ENCODE data around the gene VPS37B.
A peak's percentile ranks its signal among the peaks of the same experiment; 100 is the strongest.

VPS37B gene

DNA sequence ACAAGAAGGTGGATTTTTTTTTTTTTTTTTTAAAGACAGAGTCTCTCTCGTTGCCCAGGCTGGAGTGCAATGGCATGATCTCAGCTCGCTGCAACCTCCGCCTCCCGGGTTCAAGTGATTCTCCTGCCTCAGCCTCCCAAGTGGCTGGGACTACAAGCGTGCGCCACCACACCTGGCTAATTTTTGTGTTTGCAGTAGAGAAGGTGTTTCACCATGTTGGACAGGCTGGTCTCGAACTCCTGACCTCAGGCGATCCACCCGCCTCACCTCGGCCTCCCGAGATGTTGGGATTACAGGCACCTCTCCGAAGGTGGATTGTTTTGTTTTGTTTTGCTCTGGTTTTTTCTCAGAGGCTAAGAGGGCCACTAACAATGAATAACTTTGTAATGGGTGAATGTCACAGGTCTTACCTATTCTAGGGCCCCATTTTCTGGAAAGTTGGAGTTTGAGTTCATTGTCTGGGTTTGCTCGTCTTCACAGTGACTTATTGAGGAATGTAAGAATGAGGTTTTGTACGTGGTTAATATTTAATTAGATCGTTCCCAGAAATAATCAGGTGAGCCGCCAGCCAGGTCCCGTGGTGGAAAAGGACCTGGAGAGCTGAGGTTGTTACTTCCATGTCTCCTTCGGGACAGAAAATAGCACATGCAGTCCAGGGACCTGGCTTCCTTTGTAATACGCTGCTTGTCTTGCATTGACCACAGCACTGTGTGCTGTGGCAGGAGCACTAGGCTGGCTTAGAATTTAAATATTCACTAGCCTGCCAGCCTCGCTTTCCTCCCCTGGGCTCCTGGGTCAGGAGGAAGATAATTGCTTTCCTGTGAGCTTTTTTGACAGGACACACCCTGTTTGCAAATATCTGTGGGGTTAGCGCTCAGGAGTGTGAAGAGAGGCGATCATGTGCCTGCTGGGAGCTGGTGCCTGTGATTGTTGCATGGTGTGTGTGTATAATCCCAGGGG, 58.3 kb downstream of the VPS37B start (continued):
- no peak for TF ChIP-seq ZNF133 (tag by site-specific recombination; IDR thresholded peaks at IDR 0.05)
- TF ChIP-seq OSR2 (tag by site-specific recombination; IDR thresholded peaks at IDR 0.05) = peak; percentile 68
- peak; percentile 71 for TF ChIP-seq KLF1 (tag by site-specific recombination; IDR thresholded peaks at IDR 0.05)
- TF ChIP-seq, protein P1, sequence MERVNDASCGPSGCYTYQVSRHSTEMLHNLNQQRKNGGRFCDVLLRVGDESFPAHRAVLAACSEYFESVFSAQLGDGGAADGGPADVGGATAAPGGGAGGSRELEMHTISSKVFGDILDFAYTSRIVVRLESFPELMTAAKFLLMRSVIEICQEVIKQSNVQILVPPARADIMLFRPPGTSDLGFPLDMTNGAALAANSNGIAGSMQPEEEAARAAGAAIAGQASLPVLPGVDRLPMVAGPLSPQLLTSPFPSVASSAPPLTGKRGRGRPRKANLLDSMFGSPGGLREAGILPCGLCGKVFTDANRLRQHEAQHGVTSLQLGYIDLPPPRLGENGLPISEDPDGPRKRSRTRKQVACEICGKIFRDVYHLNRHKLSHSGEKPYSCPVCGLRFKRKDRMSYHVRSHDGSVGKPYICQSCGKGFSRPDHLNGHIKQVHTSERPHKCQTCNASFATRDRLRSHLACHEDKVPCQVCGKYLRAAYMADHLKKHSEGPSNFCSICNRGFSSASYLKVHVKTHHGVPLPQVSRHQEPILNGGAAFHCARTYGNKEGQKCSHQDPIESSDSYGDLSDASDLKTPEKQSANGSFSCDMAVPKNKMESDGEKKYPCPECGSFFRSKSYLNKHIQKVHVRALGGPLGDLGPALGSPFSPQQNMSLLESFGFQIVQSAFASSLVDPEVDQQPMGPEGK (tag by site-specific recombination; IDR thresholded peaks at IDR 0.05) = 0 out of 2 replicates have a peak, but pooled peaks have one; percentile 12
- TF ChIP-seq, protein P2, sequence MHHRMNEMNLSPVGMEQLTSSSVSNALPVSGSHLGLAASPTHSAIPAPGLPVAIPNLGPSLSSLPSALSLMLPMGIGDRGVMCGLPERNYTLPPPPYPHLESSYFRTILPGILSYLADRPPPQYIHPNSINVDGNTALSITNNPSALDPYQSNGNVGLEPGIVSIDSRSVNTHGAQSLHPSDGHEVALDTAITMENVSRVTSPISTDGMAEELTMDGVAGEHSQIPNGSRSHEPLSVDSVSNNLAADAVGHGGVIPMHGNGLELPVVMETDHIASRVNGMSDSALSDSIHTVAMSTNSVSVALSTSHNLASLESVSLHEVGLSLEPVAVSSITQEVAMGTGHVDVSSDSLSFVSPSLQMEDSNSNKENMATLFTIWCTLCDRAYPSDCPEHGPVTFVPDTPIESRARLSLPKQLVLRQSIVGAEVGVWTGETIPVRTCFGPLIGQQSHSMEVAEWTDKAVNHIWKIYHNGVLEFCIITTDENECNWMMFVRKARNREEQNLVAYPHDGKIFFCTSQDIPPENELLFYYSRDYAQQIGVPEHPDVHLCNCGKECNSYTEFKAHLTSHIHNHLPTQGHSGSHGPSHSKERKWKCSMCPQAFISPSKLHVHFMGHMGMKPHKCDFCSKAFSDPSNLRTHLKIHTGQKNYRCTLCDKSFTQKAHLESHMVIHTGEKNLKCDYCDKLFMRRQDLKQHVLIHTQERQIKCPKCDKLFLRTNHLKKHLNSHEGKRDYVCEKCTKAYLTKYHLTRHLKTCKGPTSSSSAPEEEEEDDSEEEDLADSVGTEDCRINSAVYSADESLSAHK (tag by site-specific recombination; IDR thresholded peaks at IDR 0.05) = no peak
- no peak for TF ChIP-seq ZNF223 (tag by site-specific recombination; IDR thresholded peaks at IDR 0.05)
- TF ChIP-seq ZNF660 (tag by site-specific recombination; IDR thresholded peaks at IDR 0.05) = no peak
- TF ChIP-seq, protein P3, sequence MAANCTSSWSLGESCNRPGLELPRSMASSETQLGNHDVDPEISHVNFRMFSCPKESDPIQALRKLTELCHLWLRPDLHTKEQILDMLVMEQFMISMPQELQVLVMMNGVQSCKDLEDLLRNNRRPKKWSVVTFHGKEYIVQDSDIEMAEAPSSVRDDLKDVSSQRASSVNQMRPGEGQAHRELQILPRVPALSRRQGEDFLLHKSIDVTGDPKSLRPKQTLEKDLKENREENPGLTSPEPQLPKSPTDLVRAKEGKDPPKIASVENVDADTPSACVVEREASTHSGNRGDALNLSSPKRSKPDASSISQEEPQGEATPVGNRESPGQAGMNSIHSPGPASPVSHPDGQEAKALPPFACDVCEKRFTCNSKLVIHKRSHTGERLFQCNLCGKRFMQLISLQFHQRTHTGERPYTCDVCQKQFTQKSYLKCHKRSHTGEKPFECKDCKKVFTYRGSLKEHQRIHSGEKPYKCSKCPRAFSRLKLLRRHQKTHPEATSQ (tag by site-specific recombination; IDR thresholded peaks at IDR 0.05) = no peak
- no peak for TF ChIP-seq ZNF433 (tag by site-specific recombination; IDR thresholded peaks at IDR 0.05; ENCODE audit: low read depth)
- peak; percentile 57 for TF ChIP-seq ZIC2 (tag by site-specific recombination; IDR thresholded peaks at IDR 0.05)

DNA sequence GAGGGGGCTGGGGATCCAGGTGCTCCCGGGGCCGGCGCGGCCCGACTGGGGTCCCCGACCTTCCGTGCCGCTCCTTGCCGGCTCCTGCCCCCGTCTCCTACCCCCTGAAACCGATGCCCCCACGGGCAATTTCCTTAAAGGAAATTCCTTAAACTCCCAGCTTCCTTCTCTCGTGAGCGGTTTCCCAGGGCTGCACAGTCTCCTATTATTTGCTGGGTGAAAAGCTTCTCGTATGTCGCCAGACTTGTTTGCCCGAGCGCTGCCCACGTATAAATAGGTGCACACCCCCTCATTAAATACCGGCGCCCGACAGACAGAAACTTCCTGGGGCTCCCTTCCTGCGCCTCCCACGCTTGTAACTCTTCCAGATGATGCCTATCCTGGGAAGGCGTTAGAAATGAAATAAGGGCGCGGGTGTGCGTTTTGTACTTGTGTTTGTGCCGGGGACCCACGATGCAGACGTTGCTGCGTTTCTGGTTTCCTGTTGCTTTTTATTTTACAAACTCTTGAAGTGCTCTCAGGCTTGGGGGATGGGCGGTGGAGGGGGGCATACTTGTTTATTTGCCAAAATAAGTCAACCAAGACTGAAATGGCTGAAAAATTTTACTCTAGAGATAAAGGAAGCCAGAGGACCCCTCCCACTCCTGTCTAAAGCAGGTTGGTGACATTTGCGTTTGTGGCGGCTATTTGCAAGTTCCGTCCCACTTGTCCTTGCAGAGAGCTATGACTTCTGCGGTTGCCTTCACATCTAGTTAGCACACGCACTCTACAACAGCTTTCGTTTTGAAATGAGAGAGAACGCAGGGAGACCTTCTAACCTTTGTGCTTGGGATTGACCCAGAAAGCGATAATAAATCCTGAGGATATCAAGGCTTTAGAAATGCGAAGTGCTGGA, 59.6 kb downstream of the VPS37B start:
- POLR2A ChIA-PET = interaction anchor here (0.5 to 1.5 kb wide), 4 partner anchors 10 to 27 kb away, joined by 3 to 4 read pairs (median 4); no protein-coding TSS in a partner anchor
- Histone ChIP-seq H3K27ac (ENCODE audit: extremely low read depth, low read depth, low read length) (no peak overlapping the region; the same call in 1 of the 2 replicates), H3K4me3 (ENCODE audit: low read depth, low read length) (peak overlapping the region; percentile 69), H3K36me3 (ENCODE audit: control insufficient read depth in 2 of 2, insufficient read depth in 1 of 2, low read length in 2 of 2) (peaks cover 0 to 7% of the 10 kb centered on the region in 2 experiments; a peak in 1 of 3 replicates), H3K4me1 (ENCODE audit: control insufficient read depth, insufficient read depth, low read length) (peaks cover 9% of the 10 kb centered on the region), H3K9me3 (ENCODE audit: control insufficient read depth, insufficient read depth, low read depth, low read length) (no peaks in the 10 kb centered on the region)
- CTCF ChIA-PET = interaction anchor here (0.6 to 1.6 kb wide), 4 partner anchors 25 to 401 kb away, joined by 3 to 5 read pairs (median 4); no protein-coding TSS in a partner anchor
- TF ChIP-seq ZNF776 (tag by site-specific recombination; IDR thresholded peaks at IDR 0.05; ENCODE audit: borderline replicate concordance) = no peak
- TF ChIP-seq IKZF3 (tag by site-specific recombination; IDR thresholded peaks at IDR 0.05) = 0 out of 2 replicates have a peak, but pooled peaks have one; percentile 12
- TF ChIP-seq ZEB2 (tag by site-specific recombination; IDR thresholded peaks at IDR 0.05) = peak; percentile 45; the same call in 1 of the 2 replicates
- peak; percentile 63 for TF ChIP-seq KLF1 (tag by site-specific recombination; IDR thresholded peaks at IDR 0.05)
- TF ChIP-seq ZBTB8A (tag by site-specific recombination; IDR thresholded peaks at IDR 0.05) = peak; percentile 89
- TF ChIP-seq ZNF600 (tag by site-specific recombination; IDR thresholded peaks at IDR 0.05) = peak; percentile 57
- TF ChIP-seq, protein P3 (tag by site-specific recombination; IDR thresholded peaks at IDR 0.05) = no peak
- TF ChIP-seq KLF10 (tag by site-specific recombination; IDR thresholded peaks at IDR 0.05) = peak; percentile 82
- TF ChIP-seq KLF9 (tag by site-specific recombination; IDR thresholded peaks at IDR 0.05; ENCODE audit: low read depth) = peak; percentile 80
- peak; percentile 64 for TF ChIP-seq ZBTB20 (tag by site-specific recombination; IDR thresholded peaks at IDR 0.05)
- no peak for TF ChIP-seq ZNF157 (tag by site-specific recombination; IDR thresholded peaks at IDR 0.05)
- TF ChIP-seq, protein P4, sequence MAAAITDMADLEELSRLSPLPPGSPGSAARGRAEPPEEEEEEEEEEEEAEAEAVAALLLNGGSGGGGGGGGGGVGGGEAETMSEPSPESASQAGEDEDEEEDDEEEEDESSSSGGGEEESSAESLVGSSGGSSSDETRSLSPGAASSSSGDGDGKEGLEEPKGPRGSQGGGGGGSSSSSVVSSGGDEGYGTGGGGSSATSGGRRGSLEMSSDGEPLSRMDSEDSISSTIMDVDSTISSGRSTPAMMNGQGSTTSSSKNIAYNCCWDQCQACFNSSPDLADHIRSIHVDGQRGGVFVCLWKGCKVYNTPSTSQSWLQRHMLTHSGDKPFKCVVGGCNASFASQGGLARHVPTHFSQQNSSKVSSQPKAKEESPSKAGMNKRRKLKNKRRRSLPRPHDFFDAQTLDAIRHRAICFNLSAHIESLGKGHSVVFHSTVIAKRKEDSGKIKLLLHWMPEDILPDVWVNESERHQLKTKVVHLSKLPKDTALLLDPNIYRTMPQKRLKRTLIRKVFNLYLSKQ (tag by site-specific recombination; IDR thresholded peaks at IDR 0.05; ENCODE audit: borderline replicate concordance) = no peak
- TF ChIP-seq SCRT1 (tag by site-specific recombination; IDR thresholded peaks at IDR 0.05; ENCODE audit: borderline replicate concordance) = 0 out of 2 replicates have a peak, but pooled peaks have one; percentile 31
- no peak for TF ChIP-seq ZNF514 (tag by site-specific recombination; IDR thresholded peaks at IDR 0.05)
- no peak for TF ChIP-seq ZNF621 (tag by site-specific recombination; IDR thresholded peaks at IDR 0.05)
- TF ChIP-seq ZSCAN30 (tag by site-specific recombination; IDR thresholded peaks at IDR 0.05) = no peak

Measured in HEK293 (cell line).